ENCODE data around the gene STAT6. TPM values are rescaled to one million over a fixed set of nuclear protein-coding genes. Genes with fewer than 3 reads are reported as not detected.
A peak's percentile ranks its signal among the peaks of the same experiment; 100 is the strongest.

The STAT6 gene
- total RNA-seq, 1 donor from 2014 or later, result 46.2 TPM

DNA sequence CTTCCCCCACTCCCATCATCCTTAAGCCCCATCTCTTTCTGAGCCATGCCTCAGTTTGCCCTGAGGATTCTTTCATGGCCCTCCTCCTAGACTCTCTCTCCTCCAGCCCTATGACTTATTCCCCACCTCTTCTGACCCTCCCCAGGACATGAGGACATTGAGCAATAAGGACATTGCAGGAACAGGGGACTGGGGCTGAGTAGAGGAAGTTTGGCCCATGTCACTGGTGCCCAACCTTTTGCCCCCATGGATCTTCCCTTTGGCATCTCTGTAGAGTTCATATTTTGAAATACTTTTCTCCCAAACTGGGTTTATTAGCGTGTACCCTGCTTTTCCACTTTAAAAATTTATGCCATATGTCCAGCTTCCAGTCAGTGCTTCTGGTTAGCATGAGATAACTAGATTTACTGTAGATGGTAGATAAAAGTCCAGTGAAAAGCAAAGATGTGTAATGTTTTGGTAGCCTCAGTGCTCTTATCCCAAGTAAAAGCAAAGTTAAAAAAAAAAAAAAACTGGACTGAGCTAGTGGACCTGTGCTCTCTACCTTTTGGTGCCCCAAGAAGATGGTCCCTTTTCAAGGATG lies 42.3 kb upstream of the STAT6 start:
- H3K9me3 ChIP-seq (replicated peaks), result no peaks in the 10 kb centered on the region
- peak overlapping the region; percentile 94 for H3K27ac ChIP-seq (replicated peaks)
- peaks cover 57% of the 10 kb centered on the region for H3K36me3 ChIP-seq
- H3K27me3 ChIP-seq (ENCODE audit: low read depth), result no peaks in the 10 kb centered on the region
- TF ChIP-seq CTCF (IDR thresholded peaks at IDR 0.05; ENCODE audit: borderline replicate concordance), result no peak
- intact Hi-C loops (cut with micrococcal nuclease), result no loop called here
- no peak overlapping the region for H3K4me3 ChIP-seq
- peaks cover 69% of the 10 kb centered on the region for H3K4me1 ChIP-seq
- no peak for DNase-seq

DNA sequence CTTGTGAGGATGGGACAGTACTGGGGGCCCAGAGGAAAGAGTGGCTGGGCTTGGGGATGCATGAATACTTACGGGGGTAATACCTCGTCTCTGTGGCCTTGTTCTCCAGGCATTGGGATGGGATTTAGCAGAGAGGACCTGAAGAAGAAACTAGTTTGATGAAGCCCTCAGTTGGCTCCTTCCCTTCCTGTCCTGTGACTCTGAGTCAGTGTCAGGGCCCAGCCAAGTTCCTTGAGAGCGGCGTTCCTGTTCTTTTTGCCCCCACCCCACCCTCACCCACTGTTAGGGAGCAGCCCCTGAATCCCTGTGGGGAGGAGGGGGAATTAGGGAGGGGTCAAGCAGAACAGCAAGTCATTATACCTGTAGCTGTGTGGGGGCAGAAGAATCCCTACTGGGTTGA lies 41.5 kb upstream of the STAT6 start:
- Histone ChIP-seq H3K27ac (replicated peaks) (peak overlapping the region; percentile 94), H3K4me3 (peak overlapping the region; percentile 19), H3K9me3 (replicated peaks) (no peaks in the 10 kb centered on the region), H3K4me1 (peaks cover 69% of the 10 kb centered on the region), H3K27me3 (ENCODE audit: low read depth) (no peaks in the 10 kb centered on the region), H3K36me3 (peaks cover 48% of the 10 kb centered on the region)
- no peak for TF ChIP-seq CTCF (IDR thresholded peaks at IDR 0.05; ENCODE audit: borderline replicate concordance)
- intact Hi-C loops (cut with micrococcal nuclease), result no loop called here
- no peak for DNase-seq

- peak overlapping the region; percentile 94 for H3K27ac ChIP-seq (replicated peaks)
- peaks cover 75% of the 10 kb centered on the region for H3K4me1 ChIP-seq
- peak overlapping the region; percentile 19 for H3K4me3 ChIP-seq
- H3K9me3 ChIP-seq (replicated peaks), result no peaks in the 10 kb centered on the region
- intact Hi-C loops (cut with micrococcal nuclease), result no loop called here
- H3K36me3 ChIP-seq, result peaks cover 41% of the 10 kb centered on the region
- no peak for TF ChIP-seq CTCF (IDR thresholded peaks at IDR 0.05; ENCODE audit: borderline replicate concordance)
- DNase-seq, result peak; percentile 61
- no peaks in the 10 kb centered on the region for H3K27me3 ChIP-seq (ENCODE audit: low read depth)
These were observed 40.8 kb upstream of the STAT6 start for GRCh38 chr12:57151741-57152630.

GRCh38 chr12:57150400-57151000 lies 39.3 kb upstream of the STAT6 start:
- no peaks in the 10 kb centered on the region for H3K27me3 ChIP-seq (ENCODE audit: low read depth)

More at GRCh38 chr12:57150400-57151000, 39.3 kb upstream of the STAT6 start:
- peaks cover 90% of the 10 kb centered on the region for H3K4me1 ChIP-seq
- DNase-seq, result no peak
- H3K9me3 ChIP-seq (replicated peaks), result no peaks in the 10 kb centered on the region
- H3K27ac ChIP-seq (replicated peaks), result peak overlapping the region; percentile 94
- TF ChIP-seq CTCF (IDR thresholded peaks at IDR 0.05; ENCODE audit: borderline replicate concordance), result no peak
- peaks cover 41% of the 10 kb centered on the region for H3K36me3 ChIP-seq
- H3K4me3 ChIP-seq, result no peak overlapping the region
- intact Hi-C loops (cut with micrococcal nuclease), result no loop called here
